ENCODE results near the gene PLEKHG4. TPM values are rescaled to one million over a fixed set of nuclear protein-coding genes. Genes with fewer than 3 reads are reported as not detected.

PLEKHG4 gene
- total RNA-seq, 2 donors from 2014 or later: 30.4 to 46.9 TPM

DNA sequence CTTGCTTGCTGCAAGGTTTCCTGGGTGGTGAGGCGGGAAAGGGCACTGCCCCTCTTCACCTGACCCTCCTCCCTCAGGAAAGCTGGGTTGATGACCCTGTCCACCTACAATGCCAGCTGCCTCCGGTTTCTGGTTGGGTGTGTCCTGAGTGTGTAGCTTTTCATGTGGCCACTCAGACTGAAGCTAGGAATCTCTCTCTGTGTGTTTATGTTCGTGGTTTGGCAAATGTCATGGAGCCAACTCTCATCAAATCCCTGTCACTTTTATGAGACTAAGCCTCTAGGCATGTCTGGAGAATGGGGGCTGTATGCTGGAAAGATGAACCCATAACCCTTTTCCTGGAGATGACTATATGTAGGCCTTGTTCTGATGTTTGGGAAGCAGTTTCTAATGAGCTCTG, 17.1 kb downstream of the PLEKHG4 start:
- Mint-ChIP-seq H3K4me1 (ENCODE audit: low read depth) (no peaks in the 10 kb centered on the region), H3K27me3 (ENCODE audit: low read depth) (no peaks in the 10 kb centered on the region), H3K27ac (no peak overlapping the region), H3K4me3 (no peak overlapping the region), H3K9me3 (no peaks in the 10 kb centered on the region), H3K36me3 (ENCODE audit: insufficient read depth in 2 of 2) (peaks cover 0 to 2% of the 10 kb centered on the region in 2 donors)
- DNase-seq: no peak
- ATAC-seq (replicated peaks in 1 of 2): no peak

DNA sequence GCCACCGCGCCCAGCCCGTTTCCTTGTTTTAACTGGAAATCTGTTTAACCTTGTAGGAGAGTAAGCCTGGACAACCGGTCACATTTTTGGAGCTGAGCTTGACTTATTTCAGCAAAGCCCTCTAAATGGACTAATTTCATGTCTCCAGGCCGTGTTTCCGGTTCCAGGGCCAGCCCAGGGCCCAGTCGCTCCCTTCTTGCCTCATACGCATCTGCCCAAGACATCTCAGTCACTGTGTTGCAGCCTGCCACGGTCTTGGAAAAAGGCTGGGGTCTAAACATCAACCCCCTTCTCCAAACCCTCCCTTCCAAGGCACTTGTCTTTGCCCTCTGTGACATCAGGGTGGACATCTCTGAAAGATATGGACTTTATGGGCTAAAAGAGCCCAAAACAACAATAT, 18.9 kb downstream of the PLEKHG4 start:
- Mint-ChIP-seq H3K4me3 (no peak overlapping the region), H3K4me1 (ENCODE audit: low read depth) (no peaks in the 10 kb centered on the region), H3K27ac (no peak overlapping the region), H3K9me3 (no peaks in the 10 kb centered on the region), H3K27me3 (ENCODE audit: low read depth) (no peaks in the 10 kb centered on the region), H3K36me3 (ENCODE audit: insufficient read depth in 2 of 2) (peaks cover 0 to 2% of the 10 kb centered on the region in 2 donors)
- no peak for DNase-seq
- ATAC-seq (replicated peaks in 1 of 2): no peak

DNA sequence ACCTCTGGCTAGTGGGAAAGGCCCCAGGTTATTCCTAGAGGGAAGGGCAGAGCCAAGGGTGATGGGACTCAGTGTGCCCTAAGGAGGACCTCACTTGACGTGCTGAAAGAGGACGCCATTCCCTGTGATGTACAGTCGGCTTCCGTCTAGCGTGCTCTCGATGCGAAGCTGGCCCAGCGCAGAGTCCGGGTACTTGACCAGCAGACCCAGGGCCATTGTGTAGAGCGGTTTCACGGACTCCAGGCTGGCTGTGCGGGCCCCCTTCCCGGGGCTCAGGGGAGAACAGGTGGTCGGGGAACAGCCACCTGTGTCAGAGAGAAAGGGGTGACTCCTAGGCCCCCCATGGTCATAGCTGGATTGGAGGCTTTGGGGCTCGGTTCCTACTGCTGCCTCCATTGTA, 19.9 kb downstream of the PLEKHG4 start:
- no peaks in the 10 kb centered on the region for H3K36me3 Mint-ChIP-seq (ENCODE audit: insufficient read depth in 2 of 2)
- no peak overlapping the region for H3K4me3 Mint-ChIP-seq
- ATAC-seq (replicated peaks in 1 of 2): no peak
- no peak overlapping the region for H3K27ac Mint-ChIP-seq
- DNase-seq: no peak
- no peaks in the 10 kb centered on the region for H3K4me1 Mint-ChIP-seq (ENCODE audit: low read depth)
- H3K27me3 Mint-ChIP-seq (ENCODE audit: low read depth): no peaks in the 10 kb centered on the region
- no peaks in the 10 kb centered on the region for H3K9me3 Mint-ChIP-seq

DNA sequence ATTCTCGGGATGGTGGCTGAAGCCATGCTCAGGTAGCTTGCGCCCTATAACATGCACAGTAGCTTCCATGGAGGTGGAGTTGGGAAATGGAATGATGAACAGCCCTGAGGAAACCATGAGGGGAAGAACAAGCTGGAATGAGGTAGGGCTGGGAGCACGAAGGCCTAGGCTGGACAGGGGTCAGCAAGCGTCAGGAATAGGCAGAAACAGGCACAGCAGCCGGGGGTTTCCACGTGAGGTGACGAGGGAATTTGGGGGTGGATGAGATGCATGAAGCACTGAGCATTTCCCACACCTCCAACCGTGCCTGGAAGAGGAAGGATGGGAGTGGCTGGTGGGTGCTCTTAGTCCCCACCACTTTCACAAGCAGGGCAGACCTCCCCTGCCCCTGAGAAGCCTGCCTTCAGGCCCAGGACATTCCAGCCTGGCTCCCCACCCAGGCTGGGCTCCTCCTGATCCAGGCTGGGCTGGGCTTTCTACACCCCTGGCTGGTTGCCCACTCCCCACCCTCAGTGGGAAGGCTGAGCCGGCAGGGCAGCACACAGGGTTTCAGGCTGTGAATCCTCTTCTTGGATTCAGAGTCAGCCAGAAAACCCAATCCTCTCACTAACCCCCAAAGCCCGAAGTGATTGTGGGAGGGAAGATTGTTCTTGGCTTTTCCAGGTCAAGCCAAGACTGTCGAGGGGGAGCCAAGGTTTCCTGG, 21.9 kb downstream of the PLEKHG4 start:
- Mint-ChIP-seq H3K9me3 (no peaks in the 10 kb centered on the region), H3K36me3 (ENCODE audit: insufficient read depth in 2 of 2) (no peaks in the 10 kb centered on the region), H3K4me1 (ENCODE audit: low read depth) (peaks cover 8% of the 10 kb centered on the region), H3K4me3 (no peak overlapping the region), H3K27me3 (ENCODE audit: low read depth) (no peaks in the 10 kb centered on the region), H3K27ac (no peak overlapping the region)
- ATAC-seq (replicated peaks in 1 of 2) (no peak), DNase-seq (no peak)

DNA sequence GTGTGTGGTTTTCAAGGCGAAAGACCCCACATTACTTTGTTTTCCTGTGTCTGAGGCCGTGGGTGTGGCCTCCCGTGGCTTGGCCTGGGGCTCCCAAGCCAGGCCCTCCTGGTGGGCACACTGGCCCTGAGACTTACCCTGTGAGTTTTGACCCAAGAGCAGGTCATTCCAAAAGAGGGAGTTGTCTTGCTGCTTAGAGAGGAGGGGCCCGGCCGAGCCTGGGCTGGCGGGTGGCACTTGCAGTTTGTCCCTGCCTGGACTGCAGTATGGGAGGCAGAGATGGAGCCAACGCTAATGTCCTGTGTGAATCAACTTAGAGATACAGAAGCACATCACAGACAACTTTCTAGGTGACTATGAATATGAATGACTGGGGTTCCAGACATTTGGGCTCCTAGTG, 22.7 kb downstream of the PLEKHG4 start:
- H3K4me1 Mint-ChIP-seq (ENCODE audit: low read depth): peaks cover 8% of the 10 kb centered on the region
- no peaks in the 10 kb centered on the region for H3K9me3 Mint-ChIP-seq
- H3K4me3 Mint-ChIP-seq: no peak overlapping the region
- H3K27ac Mint-ChIP-seq: no peak overlapping the region
- ATAC-seq (replicated peaks in 1 of 2) (no peak), DNase-seq (no peak)
- H3K27me3 Mint-ChIP-seq (ENCODE audit: low read depth): no peaks in the 10 kb centered on the region
- no peaks in the 10 kb centered on the region for H3K36me3 Mint-ChIP-seq (ENCODE audit: insufficient read depth in 2 of 2)

DNA sequence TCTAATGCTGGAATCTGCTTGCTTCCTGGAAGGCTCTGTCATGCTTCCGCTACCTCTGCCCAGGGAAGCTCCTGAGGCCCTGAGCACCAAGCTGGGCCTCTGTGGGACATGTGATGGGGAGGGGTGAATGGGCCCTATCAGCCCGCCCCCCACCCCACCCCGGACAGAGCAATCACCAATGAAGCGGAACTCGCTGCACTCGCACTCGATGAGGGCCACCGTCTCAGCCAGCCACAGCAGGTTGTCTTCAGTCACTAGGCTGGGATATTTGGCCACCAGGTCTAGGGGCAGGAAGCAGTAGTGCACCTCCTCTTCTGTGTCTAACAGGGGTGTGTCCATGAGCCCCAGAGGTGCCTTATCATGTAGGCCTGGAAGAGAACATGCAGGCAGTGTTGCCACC, 23.6 kb downstream of the PLEKHG4 start:
- no peaks in the 10 kb centered on the region for H3K9me3 Mint-ChIP-seq
- H3K27me3 Mint-ChIP-seq (ENCODE audit: low read depth): no peaks in the 10 kb centered on the region
- ATAC-seq (replicated peaks in 1 of 2): no peak
- H3K36me3 Mint-ChIP-seq (ENCODE audit: insufficient read depth in 2 of 2): no peaks in the 10 kb centered on the region
- peaks cover 8% of the 10 kb centered on the region for H3K4me1 Mint-ChIP-seq (ENCODE audit: low read depth)
- DNase-seq: no peak
- H3K4me3 Mint-ChIP-seq: no peak overlapping the region
- H3K27ac Mint-ChIP-seq: no peak overlapping the region

DNA sequence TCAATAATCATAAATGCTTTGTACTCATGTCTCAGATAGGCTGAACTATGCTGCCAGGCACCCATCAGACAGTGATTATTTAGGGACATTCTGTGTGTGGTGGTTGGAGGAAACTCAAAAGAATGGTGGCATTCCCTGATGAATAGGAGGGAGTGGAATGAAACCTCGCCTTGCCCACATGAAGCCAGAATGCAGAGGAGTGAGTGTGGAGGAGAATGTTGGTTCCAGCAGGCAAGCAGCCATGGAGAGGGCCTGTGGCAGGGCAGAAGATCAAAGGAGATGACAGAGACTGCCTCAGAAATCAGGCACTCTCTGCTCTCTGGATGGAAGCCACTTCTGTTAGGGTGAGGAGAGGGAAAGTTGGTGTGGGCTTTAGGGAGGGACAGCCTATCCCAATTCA, 24.7 kb downstream of the PLEKHG4 start:
- H3K36me3 Mint-ChIP-seq (ENCODE audit: insufficient read depth in 2 of 2): no peaks in the 10 kb centered on the region
- peaks cover 18% of the 10 kb centered on the region for H3K4me1 Mint-ChIP-seq (ENCODE audit: low read depth)

DNA sequence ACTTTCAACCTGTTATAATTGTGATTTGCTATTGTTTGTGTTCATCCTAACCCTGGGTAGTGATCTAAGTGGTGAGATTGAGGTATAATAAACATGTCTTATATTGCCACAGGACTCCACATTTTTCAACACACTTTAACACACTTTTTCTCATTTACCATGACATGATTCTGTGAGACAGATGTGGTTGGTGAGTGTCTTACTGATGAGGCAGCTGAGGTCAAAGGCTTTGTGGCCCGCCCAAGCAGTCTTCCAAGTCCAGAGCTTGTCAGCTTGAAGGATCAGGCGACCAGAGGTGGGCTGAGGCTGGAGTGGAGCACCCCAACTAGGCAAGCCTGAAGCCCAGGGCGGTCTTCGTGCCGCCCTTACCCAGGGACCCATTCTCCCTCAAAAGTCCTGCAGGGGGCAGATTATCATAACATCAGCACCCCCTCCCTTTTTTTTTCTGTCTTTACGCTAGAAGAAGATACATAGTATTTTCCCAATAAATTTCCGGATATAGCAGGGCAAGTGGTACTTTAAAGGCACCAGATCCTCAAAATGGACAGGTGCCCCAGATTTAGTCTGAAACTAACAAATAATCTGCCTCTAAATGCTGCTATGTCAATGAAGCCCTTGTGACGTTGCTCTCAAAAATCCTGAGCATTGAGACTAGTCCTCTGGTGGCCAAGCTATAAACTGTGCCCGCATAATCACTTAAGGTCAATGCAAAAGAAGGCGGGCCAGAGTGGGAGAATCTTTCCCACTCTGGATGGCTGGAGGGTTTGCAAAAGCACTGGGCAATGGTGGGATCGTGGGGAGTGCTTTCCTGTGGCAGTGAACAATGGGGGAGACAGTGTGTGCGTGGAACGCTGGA, 26.1 kb downstream of the PLEKHG4 start:
- Mint-ChIP-seq H3K27ac (no peak overlapping the region), H3K9me3 (no peaks in the 10 kb centered on the region), H3K36me3 (ENCODE audit: insufficient read depth in 2 of 2) (peaks cover 0 to 2% of the 10 kb centered on the region in 2 donors), H3K4me3 (no peak overlapping the region), H3K4me1 (ENCODE audit: low read depth) (peaks cover 32% of the 10 kb centered on the region), H3K27me3 (ENCODE audit: low read depth) (no peaks in the 10 kb centered on the region)
- no peak for DNase-seq
- no peak for ATAC-seq (replicated peaks in 1 of 2)

More for the DNA sequence above, 24.7 kb downstream of the PLEKHG4 start:
- Mint-ChIP-seq H3K9me3 (no peaks in the 10 kb centered on the region), H3K27me3 (ENCODE audit: low read depth) (no peaks in the 10 kb centered on the region), H3K27ac (no peak overlapping the region), H3K4me3 (no peak overlapping the region)
- DNase-seq (no peak), ATAC-seq (replicated peaks in 1 of 2) (no peak)

DNA sequence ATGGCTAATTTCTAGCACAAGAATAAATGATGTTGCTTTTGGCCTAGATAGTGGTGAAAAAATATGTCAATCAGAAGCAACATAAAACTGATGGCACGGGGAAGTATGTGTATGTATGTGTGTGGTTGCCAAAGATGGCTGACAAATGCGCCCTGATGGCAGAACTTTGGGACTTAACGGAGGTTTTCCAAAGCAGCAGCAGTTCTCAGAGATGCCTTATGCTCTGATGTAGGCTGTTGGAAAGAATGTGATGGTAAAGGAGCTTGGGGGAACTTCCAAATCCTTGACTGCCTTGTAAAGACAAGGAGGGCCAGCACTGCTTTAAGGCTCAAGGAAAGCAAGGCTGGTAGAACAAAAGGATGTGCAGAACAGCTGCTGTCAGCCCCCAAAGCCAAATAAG, 31.2 kb downstream of the PLEKHG4 start:
- Mint-ChIP-seq H3K36me3 (ENCODE audit: insufficient read depth in 2 of 2) (peaks cover 0 to 2% of the 10 kb centered on the region in 2 donors), H3K4me1 (ENCODE audit: low read depth) (peaks cover 62% of the 10 kb centered on the region)

DNA sequence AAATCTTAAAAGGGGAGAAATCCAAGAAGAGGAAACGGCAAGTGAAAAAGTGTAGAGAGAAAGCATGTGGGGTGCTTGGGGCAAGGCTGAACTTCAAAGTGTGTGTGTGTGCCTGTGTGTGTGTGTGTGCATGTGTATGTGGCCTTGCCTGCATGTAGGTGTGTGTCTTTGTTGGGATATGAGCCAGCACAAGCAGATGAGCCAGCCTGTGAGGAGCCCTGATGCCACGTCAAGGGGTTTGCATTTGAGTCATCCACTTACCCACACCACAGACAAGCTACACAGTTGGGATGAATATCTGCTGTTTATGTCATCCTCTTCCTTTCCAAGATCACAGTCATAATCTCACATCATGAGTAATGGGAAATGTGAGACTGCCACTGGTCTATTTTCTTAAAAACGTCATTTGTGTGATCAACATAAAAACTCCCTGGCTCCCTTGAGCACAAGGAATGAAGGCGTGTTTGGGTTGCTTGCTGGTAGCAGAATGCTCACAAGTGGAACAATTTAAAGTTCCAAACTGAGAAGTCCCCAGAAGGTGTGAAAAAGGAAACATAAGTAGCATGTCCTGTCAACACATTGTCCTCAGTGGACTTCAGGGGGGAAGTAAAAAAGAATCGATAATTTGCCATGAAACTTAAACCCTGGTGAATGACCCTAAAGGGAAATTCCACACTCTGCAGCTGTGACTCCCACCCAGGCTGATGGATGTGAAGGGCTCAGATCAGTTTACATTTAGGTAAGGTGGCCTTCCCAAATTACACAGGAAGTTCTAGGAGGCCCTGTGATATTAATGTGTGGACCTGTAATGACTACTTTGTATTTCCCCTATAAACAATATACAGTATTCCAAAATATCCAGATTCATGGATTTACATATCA, 32.5 kb downstream of the PLEKHG4 start:
- Mint-ChIP-seq H3K4me1 (ENCODE audit: low read depth) (peaks cover 58% of the 10 kb centered on the region), H3K9me3 (no peaks in the 10 kb centered on the region), H3K36me3 (ENCODE audit: insufficient read depth in 2 of 2) (peaks cover 0 to 2% of the 10 kb centered on the region in 2 donors), H3K27me3 (ENCODE audit: low read depth) (no peaks in the 10 kb centered on the region), H3K27ac (peak overlapping the region; percentile 95), H3K4me3 (peak overlapping the region; percentile 49 to 66)
- ATAC-seq (replicated peaks in 1 of 2) (peak; percentile 98), DNase-seq (peak; percentile 91 to 93)

More for the DNA sequence above, 31.2 kb downstream of the PLEKHG4 start:
- Mint-ChIP-seq H3K27ac (peak overlapping the region; percentile 95), H3K4me3 (peak overlapping the region; percentile 5 to 49), H3K27me3 (ENCODE audit: low read depth) (no peaks in the 10 kb centered on the region), H3K9me3 (no peaks in the 10 kb centered on the region)
- no peak for DNase-seq
- no peak for ATAC-seq (replicated peaks in 1 of 2)

DNA sequence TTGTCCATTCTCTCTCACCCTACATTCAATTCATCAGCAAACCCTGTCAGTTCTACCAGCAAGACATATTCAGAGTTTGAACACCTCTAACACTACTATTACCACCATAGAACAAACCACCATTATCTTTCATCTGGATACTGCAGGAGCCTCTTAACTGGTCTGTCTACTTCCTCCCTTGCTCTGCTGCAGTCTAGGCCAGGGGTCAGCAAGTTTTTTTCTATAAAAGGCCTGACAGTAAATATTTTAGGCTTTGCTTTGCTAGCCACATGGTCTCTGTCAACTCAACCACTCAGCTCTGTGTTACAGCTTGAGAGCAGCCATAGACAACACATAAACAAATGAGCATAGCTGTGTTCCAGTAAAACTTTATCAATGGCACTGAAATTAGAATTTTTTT, 33.4 kb downstream of the PLEKHG4 start:
- peaks cover 58% of the 10 kb centered on the region for H3K4me1 Mint-ChIP-seq (ENCODE audit: low read depth)
- H3K27ac Mint-ChIP-seq: peak overlapping the region; percentile 95
- H3K27me3 Mint-ChIP-seq (ENCODE audit: low read depth): no peaks in the 10 kb centered on the region
- DNase-seq (no peak), ATAC-seq (replicated peaks in 1 of 2) (no peak)
- peak overlapping the region; percentile 60 to 66 for H3K4me3 Mint-ChIP-seq
- no peaks in the 10 kb centered on the region for H3K9me3 Mint-ChIP-seq
- H3K36me3 Mint-ChIP-seq (ENCODE audit: insufficient read depth in 2 of 2): peaks cover 0 to 2% of the 10 kb centered on the region in 2 donors

DNA sequence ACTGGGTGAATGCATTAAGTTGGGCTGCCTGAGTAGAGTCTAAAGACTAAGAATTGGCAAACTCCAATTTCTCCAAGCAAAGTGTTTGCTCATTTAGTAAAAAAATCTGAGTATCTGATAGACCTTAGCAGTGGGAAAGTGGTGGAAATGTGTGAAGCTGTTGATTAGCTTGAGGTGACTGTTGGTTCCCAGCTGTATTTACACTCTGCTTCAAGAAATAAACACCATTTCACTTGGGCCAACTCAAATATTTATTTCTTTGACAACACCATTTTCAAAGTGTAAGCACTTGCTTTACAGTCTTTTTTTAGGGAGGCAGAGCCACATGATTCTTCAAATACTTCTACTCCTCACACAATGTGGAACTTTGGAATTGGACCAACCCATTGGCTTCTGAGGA, 38.5 kb downstream of the PLEKHG4 start:
- ATAC-seq (replicated peaks in 1 of 2) (no peak), DNase-seq (no peak)
- no peak overlapping the region for H3K4me3 Mint-ChIP-seq
- peaks cover 29% of the 10 kb centered on the region for H3K27me3 Mint-ChIP-seq (ENCODE audit: low read depth)
- peaks cover 22% of the 10 kb centered on the region for H3K4me1 Mint-ChIP-seq (ENCODE audit: low read depth)
- H3K36me3 Mint-ChIP-seq (ENCODE audit: insufficient read depth in 2 of 2): no peaks in the 10 kb centered on the region
- H3K9me3 Mint-ChIP-seq: no peaks in the 10 kb centered on the region
- H3K27ac Mint-ChIP-seq: no peak overlapping the region

DNA sequence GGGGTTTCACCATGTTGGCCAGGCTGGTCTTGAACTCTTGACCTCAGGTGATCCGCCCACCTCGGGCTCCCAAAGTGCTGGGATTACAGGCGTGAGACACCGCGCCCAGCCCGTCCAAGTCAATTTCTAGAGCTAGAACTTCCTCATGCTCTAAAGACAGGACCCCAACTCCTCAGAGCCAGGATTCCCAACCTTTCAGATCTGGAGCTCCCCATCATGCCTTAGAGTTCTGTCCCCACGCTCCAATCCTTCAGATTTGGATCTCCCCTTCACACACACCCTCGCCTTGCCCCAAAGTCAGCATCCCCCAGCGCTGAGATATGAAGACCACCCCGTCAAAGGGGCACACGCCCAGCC, 46.8 kb downstream of the PLEKHG4 start:
- Mint-ChIP-seq H3K4me1 (ENCODE audit: low read depth) (peaks cover 17% of the 10 kb centered on the region), H3K27ac (peak overlapping the region; percentile 64), H3K27me3 (ENCODE audit: low read depth) (peaks cover 64% of the 10 kb centered on the region), H3K36me3 (ENCODE audit: insufficient read depth in 2 of 2) (peaks cover 0 to 4% of the 10 kb centered on the region in 2 donors), H3K4me3 (peak overlapping the region; percentile 92 to 99), H3K9me3 (no peaks in the 10 kb centered on the region)
- ATAC-seq (replicated peaks in 1 of 2) (no peak), DNase-seq (no peak)
